HG03060 (cell line): ENCODE measurements around the gene MARCO.
"Not testable (repeated sequence)": the region's sequence is repeated elsewhere in the genome, so short reads cannot be mapped to it uniquely, and the experiment has no call there.

Experiments
- ATAC-seq: cut with Tn5 transposase; IDR thresholded peaks from one replicate; pipeline ENCODE4 v1.9.1; 2021; ENCODE audit warnings: low read depth, moderate number of reproducible peaks; ENCODE audit not compliant: unreplicated experiment

Gene MARCO

GRCh38 chr2:119028327-119029174, 86.6 kb downstream of the MARCO start:
- no peak for ATAC-seq

GRCh38 chr2:119029297-119029696, 87.3 kb downstream of the MARCO start:
- no peak for ATAC-seq

- ATAC-seq = not testable (repeated sequence)
Measured at GRCh38 chr2:119037922-119038321, 95.9 kb downstream of the MARCO start.

- no peak for ATAC-seq
Measured at GRCh38 chr2:119040730-119041129, 98.7 kb downstream of the MARCO start.
